ENCODE data around the gene JAKMIP1. TPM values are rescaled to one million over a fixed set of nuclear protein-coding genes. Genes with fewer than 3 reads are reported as not detected.

Gene JAKMIP1
- total RNA-seq, 6 donors from 2014 or later, result 0.40 to 6.8 (median 1.0) TPM

- no peak for TF ChIP-seq CTCF (IDR thresholded peaks at IDR 0.05)
- TF ChIP-seq POLR2AphosphoS5 (IDR thresholded peaks at IDR 0.05), result no peak
- TF ChIP-seq POLR2A (IDR thresholded peaks at IDR 0.05), result no peak
- no peak for TF ChIP-seq EP300 (IDR thresholded peaks at IDR 0.05)
- DNase-seq (no peak), ATAC-seq (ENCODE audit: low FRiP score in 2 of 2) (no peak)
- Histone ChIP-seq H3K9me3 (peaks cover 0 to 4% (median 0%) of the 10 kb centered on the region in 4 donors), H3K27me3 (no peaks in the 10 kb centered on the region), H3K27ac (no peak overlapping the region), H3K4me3 (no peak overlapping the region), H3K36me3 (no peaks in the 10 kb centered on the region), H3K4me1 (peaks cover 0 to 3% (median 0%) of the 10 kb centered on the region in 4 donors)
- WGBS, 2 donors, result 56 to 58% methylated on average over 4 of the region's 4 CpGs
Observed at GRCh38 chr4:6178757-6179156, 21.6 kb downstream of the JAKMIP1 start.

- Histone ChIP-seq H3K4me3 (no peak overlapping the region), H3K27ac (no peak overlapping the region), H3K36me3 (no peaks in the 10 kb centered on the region), H3K9me3 (peaks cover 0 to 4% (median 0%) of the 10 kb centered on the region in 4 donors), H3K27me3 (no peaks in the 10 kb centered on the region), H3K4me1 (peaks cover 0 to 3% (median 0%) of the 10 kb centered on the region in 4 donors)
- TF ChIP-seq EP300 (IDR thresholded peaks at IDR 0.05), result no peak
- no peak for TF ChIP-seq CTCF (IDR thresholded peaks at IDR 0.05)
- DNase-seq, result no peak
- ATAC-seq (ENCODE audit: low FRiP score in 2 of 2), result peak in 1 of 2 donors; percentile 23
- WGBS, 2 donors, result 43 to 50% methylated on average over 8 of the region's 9 CpGs
Observed at GRCh38 chr4:6177587-6178197, 22.7 kb downstream of the JAKMIP1 start.

- no peak for DNase-seq
- H3K4me3 ChIP-seq, result no peak overlapping the region
- H3K36me3 ChIP-seq, result no peaks in the 10 kb centered on the region
- TF ChIP-seq CTCF (IDR thresholded peaks at IDR 0.05) (no peak), EP300 (IDR thresholded peaks at IDR 0.05) (no peak), POLR2AphosphoS5 (IDR thresholded peaks at IDR 0.05) (no peak), POLR2A (IDR thresholded peaks at IDR 0.05) (no peak)
- ATAC-seq (ENCODE audit: low FRiP score in 2 of 2), result no peak
- H3K27ac ChIP-seq, result no peak overlapping the region
- H3K27me3 ChIP-seq, result no peaks in the 10 kb centered on the region
- WGBS, 2 donors, result 84 to 91% methylated on average over 5 of the region's 5 CpGs
- H3K9me3 ChIP-seq, result peaks cover 0 to 3% (median 0%) of the 10 kb centered on the region in 4 donors
- H3K4me1 ChIP-seq, result peaks cover 0 to 3% (median 0%) of the 10 kb centered on the region in 4 donors
Observed at GRCh38 chr4:6175426-6175825, 24.9 kb downstream of the JAKMIP1 start.

- 63 to 70% methylated on average over 3 of the region's 3 CpGs for WGBS, 2 donors
Observed at GRCh38 chr4:6172927-6173200, 27.5 kb downstream of the JAKMIP1 start.

More at GRCh38 chr4:6172927-6173200, 27.5 kb downstream of the JAKMIP1 start:
- TF ChIP-seq EP300 (IDR thresholded peaks at IDR 0.05) (no peak), CTCF (IDR thresholded peaks at IDR 0.05) (no peak), POLR2A (IDR thresholded peaks at IDR 0.05) (no peak)
- Histone ChIP-seq H3K27me3 (no peaks in the 10 kb centered on the region), H3K36me3 (no peaks in the 10 kb centered on the region), H3K4me1 (no peaks in the 10 kb centered on the region), H3K9me3 (no peaks in the 10 kb centered on the region), H3K27ac (no peak overlapping the region), H3K4me3 (no peak overlapping the region)
- no peak for DNase-seq
- ATAC-seq (ENCODE audit: low FRiP score in 2 of 2), result no peak

Measured in upper lobe of left lung (tissue), 6 donors.